ENCODE data around the gene NAXD.
"Not testable (repeated sequence)": the region's sequence is repeated elsewhere in the genome, so short reads cannot be mapped to it uniquely, and the experiment has no call there.

The NAXD gene

GRCh38 chr13:110646442-110647364, 31.4 kb downstream of the NAXD start:
- DNase-seq = no peak

- no peak for DNase-seq
Observed at GRCh38 chr13:110647365-110647737, 32.0 kb downstream of the NAXD start.

GRCh38 chr13:110648146-110648819, 32.9 kb downstream of the NAXD start:
- DNase-seq = peak; percentile 71

GRCh38 chr13:110648848-110649421, 33.6 kb downstream of the NAXD start:
- peak; percentile 39 for DNase-seq

GRCh38 chr13:110649551-110649950, 34.2 kb downstream of the NAXD start:
- no peak for DNase-seq

- no peak for DNase-seq
Observed at GRCh38 chr13:110650436-110650835, 35.1 kb downstream of the NAXD start.

GRCh38 chr13:110651271-110651670, 35.9 kb downstream of the NAXD start:
- no peak for DNase-seq

- DNase-seq = no peak
Observed at GRCh38 chr13:110651726-110652230, 36.4 kb downstream of the NAXD start.

GRCh38 chr13:110652231-110652730, 36.9 kb downstream of the NAXD start:
- no peak for DNase-seq

GRCh38 chr13:110652764-110653163, 37.4 kb downstream of the NAXD start:
- no peak for DNase-seq

GRCh38 chr13:110653271-110653670, 37.9 kb downstream of the NAXD start:
- no peak for DNase-seq

GRCh38 chr13:110653851-110654250, 38.5 kb downstream of the NAXD start:
- DNase-seq = no peak

- no peak for DNase-seq
Observed at GRCh38 chr13:110657196-110657595, 41.9 kb downstream of the NAXD start.

GRCh38 chr13:110658218-110658911, 43.0 kb downstream of the NAXD start:
- not testable (repeated sequence) for DNase-seq

GRCh38 chr13:110661256-110661655, 45.9 kb downstream of the NAXD start:
- no peak for DNase-seq

GRCh38 chr13:110662091-110662490, 46.7 kb downstream of the NAXD start:
- no peak for DNase-seq

GRCh38 chr13:110662777-110663443, 47.6 kb downstream of the NAXD start:
- no peak for DNase-seq

- no peak for DNase-seq
Observed at GRCh38 chr13:110663491-110663890, 48.1 kb downstream of the NAXD start.

- DNase-seq = no peak
Observed at GRCh38 chr13:110664041-110664440, 48.7 kb downstream of the NAXD start.

GRCh38 chr13:110664673-110665072, 49.3 kb downstream of the NAXD start:
- no peak for DNase-seq

- DNase-seq = no peak
Observed at GRCh38 chr13:110665491-110666254, 50.3 kb downstream of the NAXD start.

GRCh38 chr13:110666255-110666533, 50.8 kb downstream of the NAXD start:
- no peak for DNase-seq

Data from NCI-H524 treated with DMSO at 0.1 percent for 48 hours (cell line).